Liver (tissue), 9 donors: ENCODE measurements around the gene RUNX1. TPM values are rescaled to one million over a fixed set of nuclear protein-coding genes. Genes with fewer than 3 reads are reported as not detected.

Experiments used
- DNase-seq: peaks from one replicate; pipeline ENCODE4 v3.0.0-alpha.2; 2017; ENCODE audit warnings: low spot score
- H3K27ac ChIP-seq, 2 donors: one replicate each; pipeline ENCODE4 v1.7.0; 2013; ENCODE audit warnings: inconsistent platforms in 2 of 2, low read length in 2 of 2, control low read depth in 1 of 2, low read depth in 1 of 2, mild to moderate bottlenecking in 1 of 2
- H3K27me3 ChIP-seq, 4 donors: one replicate each; pipeline versions ENCODE4 v1.6.1 to v1.7.0; 2013; ENCODE audit warnings: low read length in 3 of 4, inconsistent platforms in 1 of 4, mild to moderate bottlenecking in 1 of 4, moderate library complexity in 1 of 4; ENCODE audit not compliant: control insufficient read depth in 4 of 4, insufficient read depth in 4 of 4
- H3K36me3 ChIP-seq, 4 donors: one replicate each; pipeline versions ENCODE4 v1.6.1 to v1.7.0; 2013; ENCODE audit warnings: low read length in 3 of 4, mild to moderate bottlenecking in 3 of 4, low read depth in 1 of 4, moderate library complexity in 1 of 4; ENCODE audit not compliant: control insufficient read depth in 4 of 4, insufficient read depth in 3 of 4
- H3K4me1 ChIP-seq, 4 donors: one replicate each; pipeline versions ENCODE4 v1.6.1 to v1.7.0; 2013; ENCODE audit warnings: low read length in 3 of 4, mild to moderate bottlenecking in 3 of 4, moderate library complexity in 1 of 4; ENCODE audit not compliant: control insufficient read depth in 4 of 4, insufficient read depth in 4 of 4
- H3K4me3 ChIP-seq, 3 donors: one replicate each; pipeline versions ENCODE4 v1.6.1 to v1.7.0; 2013; ENCODE audit warnings: low read length in 3 of 3, control low read depth in 1 of 3, low read depth in 1 of 3, mild to moderate bottlenecking in 1 of 3
- H3K9ac ChIP-seq, 2 donors: one replicate each; pipeline ENCODE4 v1.7.0; 2013; ENCODE audit warnings: low read length in 2 of 2, mild to moderate bottlenecking in 2 of 2, moderate library complexity in 2 of 2, control low read depth in 1 of 2, low read depth in 1 of 2
- H3K9me3 ChIP-seq, 4 donors: one replicate each; pipeline versions ENCODE4 v1.6.1 to v1.7.0; 2013; ENCODE audit warnings: low read length in 3 of 4; ENCODE audit not compliant: control insufficient read depth in 4 of 4
- CTCF ChIP-seq: fragments of 150-350 bp; IDR thresholded peaks from 2 replicates; pipeline ENCODE4 v1.5.1; 2017; ENCODE audit warnings: improper control_type of control experiment, low read depth, low read length; ENCODE audit not compliant: missing input control
- EGR1 ChIP-seq, 2 donors: IDR thresholded peaks; 2 replicates each; pipeline ENCODE4 v1.6.1; 2016 to 2018; ENCODE audit warnings: antibody characterized with exemption in 2 of 2, low read depth in 2 of 2
- FOXA1 ChIP-seq: IDR thresholded peaks from 2 replicates; pipeline ENCODE4 v1.6.1; 2016; ENCODE audit warnings: antibody characterized with exemption
- FOXA2 ChIP-seq: IDR thresholded peaks from 2 replicates; pipeline ENCODE4 v1.6.1; 2016; ENCODE audit warnings: antibody characterized with exemption
- GABPA ChIP-seq, 2 donors: IDR thresholded peaks in 1 of 2; conservative IDR thresholded peaks in 1 of 2; 2 replicates each; pipeline ENCODE4 v1.6.1; 2016; ENCODE audit warnings: antibody characterized with exemption in 2 of 2, mild to moderate bottlenecking in 1 of 2, moderate library complexity in 1 of 2
- HNF4A ChIP-seq, 2 donors: conservative IDR thresholded peaks; 2 replicates each; pipeline ENCODE4 v1.6.1; 2016; ENCODE audit warnings: antibody characterized with exemption in 2 of 2, mild to moderate bottlenecking in 2 of 2
- HNF4G ChIP-seq: IDR thresholded peaks from 2 replicates; pipeline ENCODE4 v1.6.1; 2016; ENCODE audit warnings: antibody characterized with exemption
- JUND ChIP-seq, 2 donors: IDR thresholded peaks; 2 replicates each; pipeline ENCODE4 v1.6.1; 2016; ENCODE audit warnings: antibody characterized with exemption in 2 of 2
- MAX ChIP-seq: IDR thresholded peaks from 2 replicates; pipeline ENCODE4 v1.6.1; 2016; ENCODE audit warnings: antibody characterized with exemption
- NR2F2 ChIP-seq: IDR thresholded peaks from 2 replicates; pipeline ENCODE4 v1.6.1; 2016; ENCODE audit warnings: antibody characterized with exemption
- RXRA ChIP-seq, 2 donors: IDR thresholded peaks; 2 replicates each; pipeline ENCODE4 v1.6.1; 2017 to 2018; ENCODE audit warnings: antibody characterized with exemption in 2 of 2, mild to moderate bottlenecking in 1 of 2
- SP1 ChIP-seq: IDR thresholded peaks from 2 replicates; pipeline ENCODE4 v1.6.1; 2018; ENCODE audit warnings: antibody characterized with exemption, mild to moderate bottlenecking
- TAF1 ChIP-seq: conservative IDR thresholded peaks from 2 replicates; pipeline ENCODE4 v1.6.1; 2016; ENCODE audit warnings: antibody characterized with exemption, mild to moderate bottlenecking
- YY1 ChIP-seq: IDR thresholded peaks from 2 replicates; pipeline ENCODE4 v1.6.1; 2016; ENCODE audit warnings: antibody characterized with exemption, mild to moderate bottlenecking
- WGBS: extraction: QIAGEN DNeasy Blood & Tissue Kit; methylation state at CpG from one replicate; pipeline ENCODE4 v1.1.7; 2013; 5-methylcytosine and 5-hydroxymethylcytosine counted together
- polyA plus RNA-seq, 2 donors: library from polyadenylated mRNA; stranded (reverse) in 1 of 2; unstranded in 1 of 2; fragments of 200-250 nt in 1 of 2; fragments of >200 nt in 1 of 2; fragmentation: Nextera tagmentation in 1 of 2; extraction: Ambion mirVana in 1 of 2; gene quantifications; one replicate each; pipeline versions ENCODE4 v1.2.1 to v1.2.3, GENCODE V29; 2013 to 2015
- total RNA-seq, 2 donors: library from RNA; depleted of rRNA; stranded (reverse); fragments of >200 nt; gene quantifications; one replicate each; pipeline ENCODE4 v1.2.3, GENCODE V29; 2014
- TF ChIP-seq, protein P1 (sequence below): IDR thresholded peaks from 2 replicates; pipeline ENCODE4 v1.6.1; 2016; ENCODE audit warnings: antibody characterized with exemption
- TF ChIP-seq, protein P2 (sequence below): IDR thresholded peaks from 2 replicates; pipeline ENCODE4 v1.6.1; 2016; ENCODE audit warnings: antibody characterized with exemption
- TF ChIP-seq, protein P3 (sequence below): IDR thresholded peaks from 2 replicates; pipeline ENCODE4 v1.6.1; 2016; ENCODE audit warnings: antibody characterized with exemption, mild to moderate bottlenecking
- donor health status: healthy.
- donor health status: healthy.
- donor health status: healthy.
- donor health status: healthy.
- donor health status: healthy.

The RUNX1 gene
- total and polyA plus RNA-seq, 4 donors = 0.98 to 7.2 (median 3.1) TPM

DNA sequence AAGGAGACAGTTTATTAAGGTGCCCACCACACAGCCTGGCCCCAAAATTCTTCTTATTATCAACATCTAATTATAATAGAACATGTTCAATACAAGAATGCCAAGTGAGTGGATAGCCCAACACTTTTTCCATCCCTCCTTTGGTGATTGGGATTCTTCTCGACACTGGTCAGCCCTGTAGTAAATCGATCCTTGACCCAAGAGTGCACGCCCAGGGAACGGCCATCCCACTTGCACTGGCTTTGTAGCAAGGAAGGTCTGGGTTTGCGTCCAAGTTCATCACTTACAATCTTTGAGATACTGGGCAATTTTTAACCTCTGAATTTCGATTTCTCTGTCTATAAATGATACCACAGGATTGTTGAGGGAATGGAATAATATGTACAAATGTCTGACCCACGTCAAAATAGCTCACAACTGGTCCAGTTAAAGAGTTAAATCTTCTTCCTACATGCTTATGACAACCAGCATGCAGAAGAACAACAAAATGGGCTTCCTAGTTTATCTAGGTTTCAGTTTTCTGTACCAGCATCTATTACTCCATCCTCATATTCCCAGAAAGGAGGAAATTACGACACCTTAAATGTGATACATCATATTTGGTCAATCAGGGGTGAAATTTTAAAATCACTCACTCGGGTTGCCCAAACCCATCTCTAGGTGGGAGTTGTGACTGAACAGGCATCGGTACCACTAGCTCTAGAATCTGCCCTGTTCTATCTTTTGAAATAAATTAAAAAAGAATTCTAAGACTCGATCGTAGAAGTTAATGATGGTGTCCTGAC is 218.5 kb downstream of the RUNX1 start:
- Histone ChIP-seq H3K4me1 (peaks cover 3 to 16% (median 11%) of the 10 kb centered on the region in 4 donors), H3K36me3 (peaks cover 0 to 6% (median 0%) of the 10 kb centered on the region in 4 donors), H3K27me3 (no peaks in the 10 kb centered on the region), H3K9me3 (no peaks in the 10 kb centered on the region), H3K9ac (no peak overlapping the region), H3K27ac (no peak overlapping the region), H3K4me3 (no peak overlapping the region)
- 91% methylated on average over 12 of the region's 12 CpGs for WGBS
- DNase-seq = no peak
- TF ChIP-seq RXRA (IDR thresholded peaks at IDR 0.05) (no peak), JUND (IDR thresholded peaks at IDR 0.05) (no peak), HNF4G (no peak), EGR1 (IDR thresholded peaks at IDR 0.05; ENCODE audit: low read depth in 2 of 2) (no peak), FOXA2 (no peak), HNF4A (conservative IDR thresholded peaks at IDR 0.05) (no peak), FOXA1 (no peak), TAF1 (no peak), SP1 (no peak), YY1 (no peak), MAX (no peak), CTCF (no peak), GABPA (IDR thresholded peaks at IDR 0.05 in 1 of 2, conservative IDR thresholded peaks at IDR 0.05 in 1 of 2) (no peak), NR2F2 (no peak)
- TF ChIP-seq, protein P1, sequence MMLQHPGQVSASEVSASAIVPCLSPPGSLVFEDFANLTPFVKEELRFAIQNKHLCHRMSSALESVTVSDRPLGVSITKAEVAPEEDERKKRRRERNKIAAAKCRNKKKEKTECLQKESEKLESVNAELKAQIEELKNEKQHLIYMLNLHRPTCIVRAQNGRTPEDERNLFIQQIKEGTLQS = no peak
- TF ChIP-seq, protein P2, sequence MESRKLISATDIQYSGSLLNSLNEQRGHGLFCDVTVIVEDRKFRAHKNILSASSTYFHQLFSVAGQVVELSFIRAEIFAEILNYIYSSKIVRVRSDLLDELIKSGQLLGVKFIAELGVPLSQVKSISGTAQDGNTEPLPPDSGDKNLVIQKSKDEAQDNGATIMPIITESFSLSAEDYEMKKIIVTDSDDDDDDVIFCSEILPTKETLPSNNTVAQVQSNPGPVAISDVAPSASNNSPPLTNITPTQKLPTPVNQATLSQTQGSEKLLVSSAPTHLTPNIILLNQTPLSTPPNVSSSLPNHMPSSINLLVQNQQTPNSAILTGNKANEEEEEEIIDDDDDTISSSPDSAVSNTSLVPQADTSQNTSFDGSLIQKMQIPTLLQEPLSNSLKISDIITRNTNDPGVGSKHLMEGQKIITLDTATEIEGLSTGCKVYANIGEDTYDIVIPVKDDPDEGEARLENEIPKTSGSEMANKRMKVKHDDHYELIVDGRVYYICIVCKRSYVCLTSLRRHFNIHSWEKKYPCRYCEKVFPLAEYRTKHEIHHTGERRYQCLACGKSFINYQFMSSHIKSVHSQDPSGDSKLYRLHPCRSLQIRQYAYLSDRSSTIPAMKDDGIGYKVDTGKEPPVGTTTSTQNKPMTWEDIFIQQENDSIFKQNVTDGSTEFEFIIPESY = no peak
- TF ChIP-seq, protein P3, sequence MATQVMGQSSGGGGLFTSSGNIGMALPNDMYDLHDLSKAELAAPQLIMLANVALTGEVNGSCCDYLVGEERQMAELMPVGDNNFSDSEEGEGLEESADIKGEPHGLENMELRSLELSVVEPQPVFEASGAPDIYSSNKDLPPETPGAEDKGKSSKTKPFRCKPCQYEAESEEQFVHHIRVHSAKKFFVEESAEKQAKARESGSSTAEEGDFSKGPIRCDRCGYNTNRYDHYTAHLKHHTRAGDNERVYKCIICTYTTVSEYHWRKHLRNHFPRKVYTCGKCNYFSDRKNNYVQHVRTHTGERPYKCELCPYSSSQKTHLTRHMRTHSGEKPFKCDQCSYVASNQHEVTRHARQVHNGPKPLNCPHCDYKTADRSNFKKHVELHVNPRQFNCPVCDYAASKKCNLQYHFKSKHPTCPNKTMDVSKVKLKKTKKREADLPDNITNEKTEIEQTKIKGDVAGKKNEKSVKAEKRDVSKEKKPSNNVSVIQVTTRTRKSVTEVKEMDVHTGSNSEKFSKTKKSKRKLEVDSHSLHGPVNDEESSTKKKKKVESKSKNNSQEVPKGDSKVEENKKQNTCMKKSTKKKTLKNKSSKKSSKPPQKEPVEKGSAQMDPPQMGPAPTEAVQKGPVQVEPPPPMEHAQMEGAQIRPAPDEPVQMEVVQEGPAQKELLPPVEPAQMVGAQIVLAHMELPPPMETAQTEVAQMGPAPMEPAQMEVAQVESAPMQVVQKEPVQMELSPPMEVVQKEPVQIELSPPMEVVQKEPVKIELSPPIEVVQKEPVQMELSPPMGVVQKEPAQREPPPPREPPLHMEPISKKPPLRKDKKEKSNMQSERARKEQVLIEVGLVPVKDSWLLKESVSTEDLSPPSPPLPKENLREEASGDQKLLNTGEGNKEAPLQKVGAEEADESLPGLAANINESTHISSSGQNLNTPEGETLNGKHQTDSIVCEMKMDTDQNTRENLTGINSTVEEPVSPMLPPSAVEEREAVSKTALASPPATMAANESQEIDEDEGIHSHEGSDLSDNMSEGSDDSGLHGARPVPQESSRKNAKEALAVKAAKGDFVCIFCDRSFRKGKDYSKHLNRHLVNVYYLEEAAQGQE = no peak
